Endothelial cell of umbilical vein (primary cell): ENCODE measurements around the gene ADAMTSL2. TPM values are rescaled to one million over a fixed set of nuclear protein-coding genes. Genes with fewer than 3 reads are reported as not detected.

Experiments
- BruUV-seq: library from RNA; stranded (reverse); fragments of 400-500 nt; replicated peaks from 2 replicates; lab custom pipeline; 2021; lab: Mats Ljungman, UMichigan
- CTCF ChIA-PET: fragments of 300-600, 350-600 bp; sonication (Branson Sonifier 250); formaldehyde crosslinking; loops from one replicate; lab custom pipeline; 2021; ENCODE audit warnings: antibody characterized with exemption, inconsistent platforms; lab: Charles Lee
- POLR2A ChIA-PET: fragments of 300-600, 350-600 bp; sonication (Branson Sonifier 250); formaldehyde crosslinking; loops from one replicate; lab custom pipeline; 2021; ENCODE audit warnings: antibody characterized with exemption, inconsistent platforms; lab: Charles Lee
- DNase-seq: peaks from one replicate; pipeline ENCODE4 v3.0.0-alpha.2; 2011; ENCODE audit warnings: low read depth, low spot score
- FAIRE-seq: peaks from 2 replicates; lab custom pipeline; 2011; peaks lifted over from hg19 to GRCh38; lab: Jason Lieb, UNC
- H2AFZ ChIP-seq: 2 replicates; pipeline ENCODE4 v1.6.0; 2012; ENCODE audit warnings: low read depth, low read length, control low read depth, inconsistent platforms
- H3K27ac ChIP-seq: 2 replicates; pipeline ENCODE4 v1.5.1; 2011; ENCODE audit warnings: low read depth, mild to moderate bottlenecking, control low read depth, low read length, moderate library complexity; ENCODE audit not compliant: insufficient read depth
- H3K27me3 ChIP-seq, 2 experiments: 2 replicates each; pipeline versions ENCODE4 v1.6.0 to v1.6.1; 2011; ENCODE audit warnings: low read length in 2 of 2, mixed read lengths in 1 of 2; ENCODE audit not compliant: control insufficient read depth in 2 of 2, insufficient read depth in 2 of 2
- H3K36me3 ChIP-seq, 2 experiments: 2 replicates in 1 of 2; 3 replicates in 1 of 2; pipeline ENCODE4 v1.5.1; 2011; ENCODE audit warnings: low read length in 2 of 2, mild to moderate bottlenecking in 1 of 2, moderate library complexity in 1 of 2; ENCODE audit not compliant: control insufficient read depth in 2 of 2, insufficient read depth in 2 of 2; ENCODE audit errors: extremely low read depth in 1 of 2
- H3K4me1 ChIP-seq: 3 replicates; pipeline ENCODE4 v1.5.1; 2011; ENCODE audit warnings: mild to moderate bottlenecking, low read length; ENCODE audit not compliant: control insufficient read depth, insufficient read depth; ENCODE audit errors: extremely low read depth
- H3K4me2 ChIP-seq: 2 replicates; pipeline ENCODE4 v1.6.1; 2011; ENCODE audit warnings: low read length, control low read depth, mixed read lengths; ENCODE audit not compliant: insufficient read depth
- H3K4me3 ChIP-seq, 3 experiments: fragments of 200-600 bp in 1 of 3; sonication (generic), shearing (Covaris generic) in 1 of 3; replicated peaks in 1 of 3; 2 replicates each; pipeline ENCODE4 v1.5.1; 2011 to 2016; ENCODE audit warnings: control low read depth in 3 of 3, low read length in 3 of 3, mild to moderate bottlenecking in 2 of 3, inconsistent platforms in 1 of 3, low read depth in 1 of 3, moderate library complexity in 1 of 3; ENCODE audit not compliant: insufficient read depth in 1 of 3
- H3K79me2 ChIP-seq: 2 replicates; pipeline ENCODE4 v1.6.0; 2012; ENCODE audit warnings: low read length, inconsistent platforms; ENCODE audit not compliant: control insufficient read depth, insufficient read depth
- H3K9ac ChIP-seq: replicated peaks from 2 replicates; pipeline ENCODE3; 2011; ENCODE audit warnings: low read length, control low read depth; ENCODE audit not compliant: insufficient read depth; ENCODE audit errors: extremely low read depth
- H3K9me1 ChIP-seq: replicated peaks from 3 replicates; pipeline ENCODE4 v1.6.0; 2011; ENCODE audit warnings: mild to moderate bottlenecking, low read length; ENCODE audit not compliant: control insufficient read depth, insufficient read depth; ENCODE audit errors: extremely low read depth
- H3K9me3 ChIP-seq: replicated peaks from 2 replicates; pipeline ENCODE4 v1.5.1; 2012; ENCODE audit warnings: low read length, inconsistent platforms; ENCODE audit not compliant: control insufficient read depth, insufficient read depth
- H4K20me1 ChIP-seq: replicated peaks from 2 replicates; pipeline ENCODE3; 2011; ENCODE audit warnings: mild to moderate bottlenecking, low read length; ENCODE audit not compliant: control insufficient read depth, insufficient read depth; ENCODE audit errors: extremely low read depth
- CTCF ChIP-seq, 2 donors: IDR thresholded peaks; 1 replicate in 1 of 2; 2 replicates in 1 of 2; pipeline ENCODE4 v1.5.1; 2011; ENCODE audit warnings: low read length in 2 of 2, mild to moderate bottlenecking in 2 of 2, moderate library complexity in 2 of 2, control low read depth in 1 of 2, inconsistent platforms in 1 of 2, low read depth in 1 of 2; ENCODE audit not compliant: insufficient read depth in 1 of 2; ENCODE audit errors: extremely low read depth in 1 of 2
- EZH2 ChIP-seq: IDR thresholded peaks from 2 replicates; pipeline ENCODE4 v1.6.1; 2012; ENCODE audit warnings: borderline replicate concordance, low read depth, mild to moderate bottlenecking, moderate library complexity, low read length, inconsistent platforms; ENCODE audit not compliant: severe bottlenecking
- FOS ChIP-seq: IDR thresholded peaks from 2 replicates; pipeline ENCODE4 v1.6.1; 2011; ENCODE audit warnings: mild to moderate bottlenecking, low read length, moderate library complexity, borderline replicate concordance; ENCODE audit not compliant: insufficient read depth
- GATA2 ChIP-seq: IDR thresholded peaks from 2 replicates; pipeline ENCODE4 v1.7.0; 2011; ENCODE audit warnings: low read depth, mild to moderate bottlenecking, moderate library complexity, mixed read lengths, low read length; ENCODE audit not compliant: insufficient read length, insufficient read depth
- JUN ChIP-seq: IDR thresholded peaks from 2 replicates; pipeline ENCODE4 v1.6.1; 2011; ENCODE audit warnings: borderline replicate concordance, low read depth; ENCODE audit not compliant: insufficient read length, insufficient read depth
- MYC ChIP-seq: IDR thresholded peaks from one replicate; pipeline ENCODE4 v1.6.1; 2011; ENCODE audit warnings: mild to moderate bottlenecking, low read depth, low read length
- POLR2A ChIP-seq: IDR thresholded peaks from 2 replicates; pipeline ENCODE4 v1.6.1; 2012; ENCODE audit warnings: low read depth, mild to moderate bottlenecking, control low read depth, low read length
- POLR2AphosphoS5 ChIP-seq: IDR thresholded peaks from 2 replicates; pipeline ENCODE4 v1.6.1; 2012; ENCODE audit warnings: low read depth, mild to moderate bottlenecking, control low read depth, low read length, moderate library complexity; ENCODE audit not compliant: insufficient read depth
- dilution Hi-C: fragments of 300-500 bp; cut with MboI; formaldehyde crosslinking; loops from one replicate; pipeline ENCODE4 v1.15.0; 2019; ENCODE audit warnings: low sequenced_read_pairs; ENCODE audit not compliant: extremely low pct_ligation_motif_present
- intact Hi-C: fragments of 100-400 bp; cut with micrococcal nuclease; formaldehyde crosslinking; loops from one replicate; pipeline ENCODE4 v1.10.0; 2022
- polyA plus RNA-seq, 4 experiments: library from polyadenylated mRNA; depleted of rRNA in 3 of 4; stranded (reverse) in 3 of 4; unstranded in 1 of 4; fragments of >200 nt; gene quantifications; 2 replicates each; pipeline versions ENCODE4 v1.2.1 to v1.2.3, GENCODE V29; 2011 to 2012; ENCODE audit warnings: missing spikeins in 1 of 4
- total RNA-seq: library from RNA; stranded (reverse); gene quantifications from 2 replicates; pipeline ENCODE4 v1.2.3, GENCODE V29; 2021
- TF ChIP-seq, protein P1 (sequence below): IDR thresholded peaks from 2 replicates; pipeline ENCODE4 v1.6.1; 2011; ENCODE audit not compliant: insufficient read depth, insufficient read length

Gene ADAMTSL2
- total and polyA plus RNA-seq, 2 donors (not counting 3 experiments of a cell fraction or from before 2014, with no cell fraction given) = not detected

GRCh38 chr9:133554729-133555128 lies 20.2 kb downstream of the ADAMTSL2 start:
- Histone ChIP-seq H3K27me3 (no peaks in the 10 kb centered on the region), H3K4me1 (peaks cover 14% of the 10 kb centered on the region)
- dilution Hi-C loops = no loop called here

More at GRCh38 chr9:133554729-133555128, 20.2 kb downstream of the ADAMTSL2 start:
- Histone ChIP-seq H3K79me2 (no peaks in the 10 kb centered on the region), H3K9me3 (no peaks in the 10 kb centered on the region), H4K20me1 (no peaks in the 10 kb centered on the region), H3K4me2 (no peak overlapping the region), H2AFZ (no peak overlapping the region), H3K36me3 (no peaks in the 10 kb centered on the region), H3K9me1 (no peaks in the 10 kb centered on the region), H3K4me3 (no peak overlapping the region), H3K9ac (no peak overlapping the region), H3K27ac (no peak overlapping the region)
- TF ChIP-seq POLR2AphosphoS5 (no peak), FOS (no peak), POLR2A (no peak), MYC (no peak), GATA2 (no peak), CTCF (IDR thresholded peaks at IDR 0.05; ENCODE audit: extremely low read depth in 1 of 2, insufficient read depth in 1 of 2, low read depth in 1 of 2, low read length in 2 of 2) (no peak), JUN (no peak), EZH2 (no peak)
- TF ChIP-seq, protein P1, sequence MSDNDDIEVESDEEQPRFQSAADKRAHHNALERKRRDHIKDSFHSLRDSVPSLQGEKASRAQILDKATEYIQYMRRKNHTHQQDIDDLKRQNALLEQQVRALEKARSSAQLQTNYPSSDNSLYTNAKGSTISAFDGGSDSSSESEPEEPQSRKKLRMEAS = no peak
- intact Hi-C loops = no loop called here
- DNase-seq = no peak
- BruUV-seq = no TSS peak
- CTCF ChIA-PET = no interaction called here
- POLR2A ChIA-PET = no interaction called here
- no peak for FAIRE-seq
